COLO668 (cell line): ENCODE results near the gene CILP.
"Not testable (repeated sequence)": the region's sequence is repeated elsewhere in the genome, so short reads cannot be mapped to it uniquely, and the experiment has no call there.

ENCODE experiments used
- DNase-seq: peaks from one replicate; lab custom pipeline; 2025; ENCODE audit not compliant: unreplicated experiment; lab: John Stamatoyannopoulos, UW

CILP gene

GRCh38 chr15:65226901-65227300 lies 15.6 kb upstream of the CILP start:
- DNase-seq = not testable (repeated sequence)

- DNase-seq = no peak
These were observed 14.9 kb upstream of the CILP start for GRCh38 chr15:65226221-65226620.

- DNase-seq = no peak
These were observed 12.7 kb upstream of the CILP start for GRCh38 chr15:65223996-65224395.

GRCh38 chr15:65222891-65223290 lies 11.6 kb upstream of the CILP start:
- DNase-seq = no peak

GRCh38 chr15:65221697-65222096 lies 10.4 kb upstream of the CILP start:
- no peak for DNase-seq

- no peak for DNase-seq
These were observed 7.9 kb upstream of the CILP start for GRCh38 chr15:65219137-65219536.

- DNase-seq = no peak
These were observed 6.5 kb upstream of the CILP start for GRCh38 chr15:65217526-65218482.

- DNase-seq = no peak
These were observed 4.2 kb upstream of the CILP start for GRCh38 chr15:65215496-65215895.

GRCh38 chr15:65214010-65214409 lies 2.7 kb upstream of the CILP start:
- DNase-seq = no peak

- no peak for DNase-seq
These were observed 2.0 kb upstream of the CILP start for GRCh38 chr15:65213241-65213640.

GRCh38 chr15:65212097-65212496 lies 824 bp upstream of the CILP start:
- DNase-seq = peak; percentile 7

GRCh38 chr15:65211482-65211982 lies 259 bp upstream of the CILP start:
- DNase-seq = no peak

GRCh38 chr15:65209701-65210643 lies 1.3 kb downstream of the CILP start:
- DNase-seq = no peak

- no peak for DNase-seq
These were observed 2.6 kb downstream of the CILP start for GRCh38 chr15:65208647-65209046.

GRCh38 chr15:65207280-65207840 lies 3.9 kb downstream of the CILP start:
- no peak for DNase-seq

GRCh38 chr15:65206750-65207149 lies 4.5 kb downstream of the CILP start:
- DNase-seq = no peak

GRCh38 chr15:65204931-65205660 lies 6.2 kb downstream of the CILP start:
- DNase-seq = no peak

- no peak for DNase-seq
These were observed 6.9 kb downstream of the CILP start for GRCh38 chr15:65204236-65204930.

GRCh38 chr15:65201918-65202317 lies 9.4 kb downstream of the CILP start:
- DNase-seq = no peak

GRCh38 chr15:65198571-65198970 lies 12.7 kb downstream of the CILP start:
- no peak for DNase-seq
